H9 (cell line): ENCODE data around the gene DYNC1I2. TPM values are rescaled to one million over a fixed set of nuclear protein-coding genes. Genes with fewer than 3 reads are reported as not detected.

Experiments
- DNase-seq: peaks from one replicate; pipeline ENCODE4 v3.0.0-alpha.2; 2017
- H2AFZ ChIP-seq: one replicate; pipeline ENCODE4 v1.6.1; 2013; ENCODE audit warnings: mild to moderate bottlenecking, low read length, control low read depth, moderate library complexity
- H2AK5ac ChIP-seq: 2 replicates; pipeline ENCODE4 v1.6.1; 2013; ENCODE audit warnings: low read length, control low read depth, mixed read lengths; ENCODE audit not compliant: insufficient read length
- H2BK120ac ChIP-seq: one replicate; pipeline ENCODE4 v1.6.1; 2013; ENCODE audit warnings: low read depth, mild to moderate bottlenecking, low read length, control low read depth, inconsistent platforms; ENCODE audit not compliant: poor library complexity, severe bottlenecking
- H2BK12ac ChIP-seq: 2 replicates; pipeline ENCODE4 v1.6.1; 2013; ENCODE audit warnings: low read length, control low read depth, mixed read lengths, low read depth; ENCODE audit not compliant: insufficient read length
- H2BK15ac ChIP-seq: 2 replicates; pipeline ENCODE4 v1.6.1; 2013; ENCODE audit warnings: low read depth, low read length, control low read depth
- H2BK20ac ChIP-seq: one replicate; pipeline ENCODE4 v1.6.1; 2013; ENCODE audit warnings: low read depth, mild to moderate bottlenecking, low read length, control low read depth, inconsistent platforms; ENCODE audit not compliant: poor library complexity, severe bottlenecking
- H2BK5ac ChIP-seq: 2 replicates; pipeline ENCODE4 v1.6.1; 2013; ENCODE audit warnings: low read length, control low read depth, mixed read lengths; ENCODE audit not compliant: insufficient read length
- H3K14ac ChIP-seq: 2 replicates; pipeline ENCODE4 v1.6.1; 2013; ENCODE audit warnings: low read length, control low read depth; ENCODE audit not compliant: insufficient read depth
- H3K18ac ChIP-seq: 2 replicates; pipeline ENCODE4 v1.6.1; 2013; ENCODE audit warnings: low read depth, mild to moderate bottlenecking, mixed read lengths, low read length, control low read depth; ENCODE audit not compliant: insufficient read length
- H3K23ac ChIP-seq: 2 replicates; pipeline ENCODE4 v1.6.1; 2013; ENCODE audit warnings: low read length, control low read depth, mixed read lengths, low read depth; ENCODE audit not compliant: insufficient read length
- H3K23me2 ChIP-seq: 2 replicates; pipeline ENCODE4 v1.6.1; 2013; ENCODE audit warnings: low read depth, mild to moderate bottlenecking, mixed read lengths, low read length, control low read depth; ENCODE audit not compliant: insufficient read length, poor library complexity, severe bottlenecking
- H3K27ac ChIP-seq: 2 replicates; pipeline ENCODE4 v1.5.1; 2013; ENCODE audit warnings: low read length, control low read depth, mixed read lengths, low read depth; ENCODE audit not compliant: insufficient read length
- H3K27me3 ChIP-seq: 2 replicates; pipeline ENCODE4 v1.6.1; 2013; ENCODE audit warnings: low read length, control low read depth, inconsistent platforms; ENCODE audit not compliant: insufficient read depth
- H3K4ac ChIP-seq: 2 replicates; pipeline ENCODE4 v1.6.1; 2013; ENCODE audit warnings: low read depth, mild to moderate bottlenecking, control low read depth, inconsistent platforms, low read length, moderate library complexity
- H3K4me1 ChIP-seq: 2 replicates; pipeline ENCODE4 v1.6.1; 2013; ENCODE audit warnings: low read length, control low read depth, inconsistent platforms; ENCODE audit not compliant: insufficient read depth
- H3K4me2 ChIP-seq: 2 replicates; pipeline ENCODE4 v1.6.1; 2013; ENCODE audit warnings: low read length, control low read depth, mixed read lengths; ENCODE audit not compliant: insufficient read length, insufficient read depth
- H3K56ac ChIP-seq: 2 replicates; pipeline ENCODE4 v1.6.1; 2013; ENCODE audit warnings: low read depth, mild to moderate bottlenecking, mixed read lengths, low read length, control low read depth; ENCODE audit not compliant: insufficient read length
- H3K79me1 ChIP-seq: 2 replicates; pipeline ENCODE4 v1.6.1; 2013; ENCODE audit warnings: low read depth, mild to moderate bottlenecking, moderate library complexity, low read length, control low read depth, inconsistent platforms; ENCODE audit not compliant: insufficient read depth, poor library complexity, severe bottlenecking
- H3K79me2 ChIP-seq: 2 replicates; pipeline ENCODE4 v1.6.1; 2013; ENCODE audit warnings: low read length, control low read depth, inconsistent platforms; ENCODE audit not compliant: insufficient read depth
- H3K9ac ChIP-seq: 2 replicates; pipeline ENCODE4 v1.6.1; 2013; ENCODE audit warnings: low read length, control low read depth, mixed read lengths; ENCODE audit not compliant: insufficient read length; ENCODE audit errors: extremely low read depth
- H3K9me3 ChIP-seq: one replicate; pipeline ENCODE4 v1.6.1; 2013; ENCODE audit warnings: low read depth, low read length, inconsistent platforms; ENCODE audit not compliant: control insufficient read depth
- H3T11ph ChIP-seq: one replicate; pipeline ENCODE4 v1.6.1; 2013; ENCODE audit warnings: mild to moderate bottlenecking, low read length, control low read depth, inconsistent platforms
- H4K20me1 ChIP-seq: one replicate; pipeline ENCODE4 v1.6.1; 2013; ENCODE audit not compliant: control insufficient read depth, insufficient read length, insufficient read depth
- H4K5ac ChIP-seq: 2 replicates; pipeline ENCODE4 v1.6.1; 2013; ENCODE audit warnings: low read depth, mild to moderate bottlenecking, mixed read lengths, low read length, control low read depth; ENCODE audit not compliant: insufficient read length
- H4K8ac ChIP-seq: replicated peaks from 2 replicates; pipeline ENCODE4 v1.6.1; 2013; ENCODE audit warnings: low read length, control low read depth, mixed read lengths, low read depth; ENCODE audit not compliant: insufficient read length
- H4K91ac ChIP-seq: 2 replicates; pipeline ENCODE4 v1.6.1; 2013; ENCODE audit warnings: low read depth, mild to moderate bottlenecking, moderate library complexity, mixed read lengths, low read length, control low read depth; ENCODE audit not compliant: insufficient read length
- H3K27ac Mint-ChIP-seq, 3 experiments: 2 replicates in 2 of 3; 3 replicates in 1 of 3; pipeline ENCODE4 v1.8.0; 2020 to 2021; ENCODE audit warnings: mixed read lengths in 3 of 3, mild to moderate bottlenecking in 1 of 3, moderate library complexity in 1 of 3
- H3K27me3 Mint-ChIP-seq: 2 replicates; pipeline ENCODE4 v1.8.0; 2021; ENCODE audit warnings: low read depth, mild to moderate bottlenecking, moderate library complexity, mixed read lengths
- H3K36me3 Mint-ChIP-seq, 3 experiments: 2 replicates in 2 of 3; 3 replicates in 1 of 3; pipeline ENCODE4 v1.8.0; 2020 to 2021; ENCODE audit warnings: low read depth in 3 of 3, mixed read lengths in 3 of 3; ENCODE audit not compliant: insufficient read depth in 1 of 3
- H3K4me1 Mint-ChIP-seq, 2 experiments: 2 replicates each; pipeline ENCODE4 v1.8.0; 2020; ENCODE audit warnings: mixed read lengths in 2 of 2
- H3K4me3 Mint-ChIP-seq, 2 experiments: 2 replicates in 1 of 2; 3 replicates in 1 of 2; pipeline ENCODE4 v1.8.0; 2020 to 2021; ENCODE audit warnings: mild to moderate bottlenecking in 2 of 2, mixed read lengths in 2 of 2, moderate library complexity in 1 of 2
- H3K9me3 Mint-ChIP-seq, 2 experiments: 2 replicates in 1 of 2; 3 replicates in 1 of 2; pipeline ENCODE4 v1.8.0; 2020; ENCODE audit warnings: mild to moderate bottlenecking in 2 of 2, mixed read lengths in 2 of 2, moderate library complexity in 1 of 2
- CTCF ChIP-seq: fragments of 200-600 bp; sonication (generic); conservative IDR thresholded peaks from 3 replicates; pipeline ENCODE4 v1.8.0; 2021; ENCODE audit warnings: antibody characterized with exemption, mild to moderate bottlenecking
- WGBS: extraction: QIAGEN DNeasy Blood & Tissue Kit; methylation state at CpG from one replicate; pipeline ENCODE4 v1.1.7; 2013; ENCODE audit warnings: missing lambda C conversion rate, low lambda C conversion rate, mixed read lengths; ENCODE audit not compliant: insufficient read length; ENCODE audit errors: extremely low coverage; 5-methylcytosine and 5-hydroxymethylcytosine counted together
- total RNA-seq: library from RNA; stranded (reverse); gene quantifications from 2 replicates; pipeline ENCODE4 v1.2.1, GENCODE V29; 2021

DYNC1I2 gene
- total RNA-seq, 1 experiment from 2014 or later: 73.4 TPM

- H4K20me1 ChIP-seq: no peaks in the 10 kb centered on the region
- H3K79me2 ChIP-seq: no peaks in the 10 kb centered on the region
- H3K4me3 Mint-ChIP-seq: peak overlapping the region in 1 of 2 experiments; percentile 3; a peak in 2 of 5 replicates
- no peak overlapping the region for H2AK5ac ChIP-seq
- H3K27ac Mint-ChIP-seq: peak overlapping the region in 1 of 3 experiments; percentile 87; a peak in 3 of 7 replicates
- H2BK12ac ChIP-seq: no peak overlapping the region
- no peak overlapping the region for H3K4ac ChIP-seq
- H3K4me2 ChIP-seq: no peak overlapping the region
- no peak overlapping the region for H3T11ph ChIP-seq
- no peak overlapping the region for H3K56ac ChIP-seq
- no peak overlapping the region for H4K8ac ChIP-seq
- no peak overlapping the region for H3K27ac ChIP-seq
- no peak overlapping the region for H3K14ac ChIP-seq
- H2BK15ac ChIP-seq: no peak overlapping the region
- no peak overlapping the region for H3K9ac ChIP-seq
- H3K27me3 ChIP-seq: no peaks in the 10 kb centered on the region
- H3K9me3 ChIP-seq: no peaks in the 10 kb centered on the region
- H3K23me2 ChIP-seq: no peaks in the 10 kb centered on the region
- no peak overlapping the region for H2AFZ ChIP-seq
- no peaks in the 10 kb centered on the region for H3K27me3 Mint-ChIP-seq
- H2BK20ac ChIP-seq: no peak overlapping the region
- no CpG with 5 or more reads among the region's 4 CpGs for WGBS
- peaks cover 4% of the 10 kb centered on the region; the same call in 1 of the 2 replicates for H3K4me1 ChIP-seq
- no peak overlapping the region for H3K23ac ChIP-seq
- no peak overlapping the region for H4K5ac ChIP-seq
- no peaks in the 10 kb centered on the region for H3K79me1 ChIP-seq
- no peak overlapping the region for H2BK120ac ChIP-seq
- no peak for TF ChIP-seq CTCF
- H3K9me3 Mint-ChIP-seq: no peaks in the 10 kb centered on the region
- no peak overlapping the region for H3K18ac ChIP-seq
- H3K36me3 Mint-ChIP-seq: peaks cover 0 to 8% (median 0%) of the 10 kb centered on the region in 3 experiments; a peak in 2 of 7 replicates
- DNase-seq: no peak
- no peak overlapping the region for H2BK5ac ChIP-seq
- peaks cover 48 to 62% of the 10 kb centered on the region in 2 experiments for H3K4me1 Mint-ChIP-seq
- H4K91ac ChIP-seq: no peak overlapping the region
Observed at GRCh38 chr2:171794918-171795317, 107.6 kb downstream of the DYNC1I2 start.

Other genes with a start within 250 kb of the DYNC1I2 start
- 3.6 and 5.4 TPM in 2 replicates for gene CYBRD1, start 165.0 kb upstream of the DYNC1I2 start, total RNA-seq
- gene SLC25A12, start 206.8 kb downstream of the DYNC1I2 start, total RNA-seq: 10.1 and 10.8 TPM in 2 replicates
- 73.0 and 75.0 TPM in 2 replicates for gene HAT1, start 235.0 kb downstream of the DYNC1I2 start, total RNA-seq